ENCODE results near the gene TIMM29. TPM values are rescaled to one million over a fixed set of nuclear protein-coding genes. Genes with fewer than 3 reads are reported as not detected.
"Not testable (repeated sequence)": the region's sequence is repeated elsewhere in the genome, so short reads cannot be mapped to it uniquely, and the experiment has no call there.

Gene TIMM29
- total and polyA plus RNA-seq, 7 donors: 9.6 to 28.5 (median 22.6) TPM

DNA sequence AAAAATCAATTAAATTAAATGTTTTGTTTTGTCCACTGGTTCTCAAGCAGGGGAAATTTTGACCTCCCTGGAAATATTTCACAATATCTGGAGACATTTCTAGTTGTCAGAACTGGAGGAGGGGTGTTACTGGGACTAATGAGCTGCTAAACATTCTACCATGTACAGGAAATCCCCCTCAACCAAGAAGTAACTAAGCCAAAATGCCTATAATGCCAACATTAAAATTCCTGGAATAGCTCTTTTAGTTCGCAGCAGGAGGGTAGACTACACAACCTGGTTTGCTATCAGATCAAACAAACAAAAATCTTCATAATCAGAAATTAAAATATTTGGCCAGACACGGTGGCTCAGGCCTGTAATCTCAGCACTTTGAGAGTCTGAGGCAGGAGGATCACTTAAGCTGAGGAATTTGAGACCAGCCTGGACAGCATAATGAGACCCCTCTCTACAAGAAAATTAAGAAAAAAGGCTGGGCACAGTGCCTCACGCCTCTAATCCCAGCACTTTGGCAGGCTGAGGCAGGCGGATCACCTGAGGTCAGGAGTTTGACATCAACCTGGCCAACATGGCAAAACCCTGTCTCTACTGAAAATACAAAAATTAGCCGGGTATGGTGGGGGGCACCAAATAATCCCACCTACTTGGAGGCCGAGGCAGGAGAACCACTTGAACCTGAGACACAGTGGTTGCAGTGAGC, 18.5 kb downstream of the TIMM29 start:
- no peaks in the 10 kb centered on the region for H3K9me3 ChIP-seq
- DNase-seq: no peak
- TF ChIP-seq CTCF (IDR thresholded peaks at IDR 0.05) (no peak), POLR2A (IDR thresholded peaks at IDR 0.05) (no peak), EP300 (IDR thresholded peaks at IDR 0.05) (no peak), POLR2AphosphoS5 (IDR thresholded peaks at IDR 0.05) (no peak)
- H3K27ac ChIP-seq: no peak overlapping the region
- intact Hi-C loops (cut with DNase I): loop anchor here (10.0 kb wide), 2 partner anchors 88 to 258 kb away; no protein-coding TSS in a partner anchor
- no peaks in the 10 kb centered on the region for H3K36me3 ChIP-seq
- H3K4me1 ChIP-seq: peaks cover 0 to 4% (median 3%) of the 10 kb centered on the region in 4 donors
- no peaks in the 10 kb centered on the region for H3K27me3 ChIP-seq
- H3K4me3 ChIP-seq: no peak overlapping the region
- WGBS, 2 donors: 88 to 90% methylated on average over 6 of the region's 6 CpGs

DNA sequence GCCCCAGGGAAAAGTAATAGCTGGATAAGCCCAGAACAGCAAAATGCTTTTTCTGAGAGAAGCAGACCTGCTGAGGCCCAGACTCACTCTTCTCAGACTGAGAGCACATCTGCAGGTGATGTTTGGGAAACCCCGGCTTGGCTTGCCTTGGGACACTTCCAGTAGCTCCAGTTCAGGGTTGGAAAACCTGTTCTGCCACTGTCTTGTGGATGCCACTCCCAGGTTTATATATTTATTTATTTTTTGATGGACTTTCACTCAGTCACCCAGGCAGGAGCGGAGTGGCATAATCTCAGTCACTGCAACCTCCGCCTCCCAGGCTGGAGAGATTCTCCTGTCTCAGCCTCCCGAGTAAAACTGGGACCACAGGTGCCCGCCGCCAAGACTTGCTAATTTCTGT, 24.2 kb downstream of the TIMM29 start:
- Histone ChIP-seq H3K4me3 (no peak overlapping the region), H3K9me3 (no peaks in the 10 kb centered on the region), H3K4me1 (no peaks in the 10 kb centered on the region), H3K27me3 (no peaks in the 10 kb centered on the region), H3K36me3 (no peaks in the 10 kb centered on the region), H3K27ac (no peak overlapping the region)
- intact Hi-C loops (cut with DNase I): no loop called here
- TF ChIP-seq CTCF (IDR thresholded peaks at IDR 0.05): no peak
- TF ChIP-seq EP300 (IDR thresholded peaks at IDR 0.05): no peak
- no peak for TF ChIP-seq POLR2A (IDR thresholded peaks at IDR 0.05)
- DNase-seq: no peak
- 23 to 70% methylated on average over 6 of the region's 6 CpGs for WGBS, 2 donors

- H3K9me3 ChIP-seq; H3K36me3 ChIP-seq; DNase-seq; H3K27me3 ChIP-seq; intact Hi-C loops (cut with DNase I): not testable (repeated sequence)
- H3K27ac ChIP-seq: peak overlapping the region; percentile 92 to 94 (median 94)
- peak overlapping the region in 2 of 4 donors; percentile 76 to 96 for H3K4me3 ChIP-seq
- H3K4me1 ChIP-seq: peaks cover 0 to 34% (median 19%) of the 10 kb centered on the region in 4 donors
- 93 to 96% methylated on average over 19 of the region's 19 CpGs for WGBS, 2 donors
These were observed 30.8 kb downstream of the TIMM29 start for GRCh38 chr19:10959277-10959968.

- peaks cover 0 to 34% (median 19%) of the 10 kb centered on the region in 4 donors for H3K4me1 ChIP-seq
- 0% methylated on average over 100 of the region's 100 CpGs for WGBS, 2 donors
- H3K27me3 ChIP-seq: no peaks in the 10 kb centered on the region
- intact Hi-C loops (cut with DNase I): no loop called here
- DNase-seq: peak; percentile 98
- H3K4me3 ChIP-seq: peak within 1 kb of the TSS; percentile 76 to 96 (median 80)
- H3K9me3 ChIP-seq: no peaks in the 10 kb centered on the region
- peak within 1 kb of the TSS; percentile 92 to 94 (median 94) for H3K27ac ChIP-seq
- TF ChIP-seq EP300 (IDR thresholded peaks at IDR 0.05) (no peak), CTCF (IDR thresholded peaks at IDR 0.05) (no peak), POLR2AphosphoS5 (IDR thresholded peaks at IDR 0.05) (peak; percentile 96 to 99 (median 98)), POLR2A (IDR thresholded peaks at IDR 0.05) (peak; percentile 85 to 94)
- H3K36me3 ChIP-seq: no peaks in the 10 kb centered on the region
These were observed 31.9 kb downstream of the TIMM29 start, which contains the start of gene SMARCA4 for GRCh38 chr19:10960314-10961072. Gene SMARCA4 (plus strand): TSS chr19:10961030. CDS start chr19:10984152, 23,122 bp downstream.

Measured in sigmoid colon (tissue), 7 donors.